SK-N-MC (cell line): ENCODE results near the gene SETD3.

Source experiments
- DNase-seq: peaks from one replicate; pipeline ENCODE4 v3.0.0-alpha.2; 2011; ENCODE audit warnings: low read depth, low spot score
- H3K27ac ChIP-seq: fragments of 200-600 bp; sonication (generic); 2 replicates; pipeline ENCODE4 v1.5.1; 2016; ENCODE audit warnings: mixed run types
- H3K36me3 ChIP-seq: fragments of 200-600 bp; sonication (generic); 2 replicates; pipeline ENCODE4 v1.6.1; 2017; ENCODE audit warnings: antibody characterized with exemption, low read length, mixed read lengths; ENCODE audit not compliant: insufficient read depth
- H3K4me3 ChIP-seq: fragments of 200-600 bp; sonication (generic); 2 replicates; pipeline ENCODE4 v1.5.1; 2016
- H3K9ac ChIP-seq: fragments of 200-600 bp; sonication (generic); 2 replicates; pipeline ENCODE4 v1.8.0; 2017; ENCODE audit warnings: mixed run types, mixed read lengths; ENCODE audit not compliant: insufficient read length
- H3K9me3 ChIP-seq: fragments of 200-600 bp; sonication (generic); 2 replicates; pipeline ENCODE4 v1.6.1; 2017; ENCODE audit warnings: low read depth, mild to moderate bottlenecking, antibody characterized with exemption, low read length, moderate library complexity, mixed read lengths
- EZH2 ChIP-seq: fragments of 200-600 bp; sonication (generic); IDR thresholded peaks from one replicate; pipeline ENCODE4 v1.6.1; 2017; ENCODE audit warnings: antibody characterized with exemption
- FOXP2 ChIP-seq: optimal IDR thresholded peaks from 2 replicates; pipeline ENCODE3; 2011; ENCODE audit warnings: mild to moderate bottlenecking, moderate library complexity; ENCODE audit not compliant: insufficient read depth; ENCODE audit errors: extremely low read length, control extremely low read depth
- POLR2AphosphoS5 ChIP-seq: IDR thresholded peaks from 2 replicates; pipeline ENCODE4 v1.6.1; 2012; ENCODE audit warnings: mild to moderate bottlenecking, low read depth, low read length, borderline replicate concordance

The SETD3 gene

DNA sequence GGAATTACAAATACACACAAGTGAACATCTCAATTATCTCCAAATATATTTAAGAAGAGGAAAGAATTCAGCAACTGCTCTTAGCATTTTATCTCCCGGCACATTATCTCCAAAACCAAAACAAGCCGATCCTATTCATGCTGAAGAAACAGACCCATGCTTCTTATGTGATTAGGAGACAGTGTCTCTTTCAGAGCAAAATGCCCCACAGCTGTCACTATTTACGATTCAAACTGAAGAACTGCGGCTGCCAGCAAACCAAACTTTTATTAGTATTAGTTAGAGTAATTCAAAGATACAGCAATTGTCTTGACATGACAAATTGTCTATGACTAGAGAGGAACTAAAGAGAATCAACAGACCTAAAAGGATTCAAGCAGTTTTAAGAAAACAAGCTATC is 79.4 kb downstream of the SETD3 start:
- no peak for TF ChIP-seq EZH2
- no peak for TF ChIP-seq FOXP2
- no peak for TF ChIP-seq POLR2AphosphoS5
- Histone ChIP-seq H3K27ac (peak overlapping the region; percentile 69), H3K9me3 (no peaks in the 10 kb centered on the region), H3K9ac (peak overlapping the region; percentile 19), H3K36me3 (peaks cover 64% of the 10 kb centered on the region), H3K4me3 (no peak overlapping the region)
- no peak for DNase-seq

- Histone ChIP-seq H3K9ac (no peak overlapping the region), H3K27ac (no peak overlapping the region), H3K9me3 (no peaks in the 10 kb centered on the region), H3K36me3 (peaks cover 34% of the 10 kb centered on the region), H3K4me3 (no peak overlapping the region)
- no peak for DNase-seq
- TF ChIP-seq POLR2AphosphoS5 = no peak
- no peak for TF ChIP-seq FOXP2
- TF ChIP-seq EZH2 = no peak
These were observed 83.0 kb downstream of the SETD3 start for GRCh38 chr14:99397698-99398097.

DNA sequence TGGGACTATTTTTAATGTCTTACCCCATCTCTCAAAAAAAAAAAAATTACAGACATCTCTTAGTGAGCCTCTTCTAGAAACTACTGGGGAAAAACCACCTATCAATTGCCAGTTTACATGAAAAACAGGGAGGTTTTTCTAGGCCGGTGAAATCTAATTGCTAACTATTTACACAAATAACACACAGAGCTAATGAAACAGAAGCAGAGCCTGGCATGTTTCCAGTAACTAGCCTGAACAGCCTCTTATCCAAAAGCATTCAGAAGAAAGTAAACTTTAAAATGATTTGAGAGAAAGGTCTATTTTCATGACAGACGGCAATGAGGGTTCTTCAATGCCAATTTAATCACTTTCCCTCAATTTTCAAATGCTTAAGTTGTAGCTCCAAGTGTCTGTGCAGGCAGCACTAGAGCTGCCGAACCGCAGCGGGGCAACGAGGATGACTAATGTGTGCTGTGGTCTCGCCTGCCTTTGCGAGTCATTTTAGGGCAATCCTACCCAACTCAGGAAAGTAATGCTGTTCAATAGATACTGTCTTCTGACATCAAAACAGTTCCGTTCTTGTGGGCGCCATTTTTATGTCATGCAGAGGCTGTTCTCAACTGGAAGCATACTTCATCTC is 84.6 kb downstream of the SETD3 start:
- DNase-seq = no peak
- peak overlapping the region; percentile 10; the same call in 1 of the 2 replicates for H3K27ac ChIP-seq
- TF ChIP-seq EZH2 (no peak), FOXP2 (no peak), POLR2AphosphoS5 (no peak)
- no peak overlapping the region for H3K9ac ChIP-seq
- H3K36me3 ChIP-seq = peaks cover 34% of the 10 kb centered on the region
- no peaks in the 10 kb centered on the region for H3K9me3 ChIP-seq
- H3K4me3 ChIP-seq = no peak overlapping the region

- Histone ChIP-seq H3K9ac (no peak overlapping the region), H3K27ac (peak overlapping the region; percentile 13; the same call in 1 of the 2 replicates), H3K4me3 (no peak overlapping the region), H3K36me3 (peaks cover 23% of the 10 kb centered on the region), H3K9me3 (no peaks in the 10 kb centered on the region)
- TF ChIP-seq FOXP2 (no peak), EZH2 (no peak), POLR2AphosphoS5 (no peak)
- DNase-seq = no peak
These were observed 86.0 kb downstream of the SETD3 start for GRCh38 chr14:99394602-99395156.

DNA sequence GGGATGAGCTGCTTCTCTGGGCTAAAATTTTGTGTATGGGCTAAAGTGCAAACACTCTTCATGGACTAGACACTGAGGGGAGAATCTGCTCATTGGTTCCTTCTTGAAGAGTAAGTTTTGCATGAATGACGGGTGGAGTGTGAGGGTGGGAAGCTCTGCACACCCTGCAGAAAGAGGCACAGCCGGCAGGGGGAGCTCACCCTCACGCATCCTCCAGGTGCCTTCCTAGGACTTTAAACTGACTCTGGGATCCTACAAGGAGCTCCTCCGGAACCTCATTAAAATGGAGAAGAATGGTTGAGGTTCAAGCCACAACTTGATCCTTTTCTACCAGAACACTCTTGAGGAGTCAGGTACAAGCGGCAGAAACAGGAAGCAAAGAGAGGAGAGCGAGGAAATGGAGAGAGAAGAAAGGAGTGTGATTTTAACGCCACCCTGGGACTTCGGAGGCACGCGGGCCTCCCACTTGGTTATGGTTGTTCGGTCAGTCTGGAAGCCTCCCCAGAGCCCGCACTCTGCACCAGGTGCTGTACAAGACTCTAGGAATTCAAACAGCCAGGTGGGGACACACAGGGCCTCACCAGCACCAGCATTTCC is 87.5 kb downstream of the SETD3 start:
- no peaks in the 10 kb centered on the region for H3K9me3 ChIP-seq
- TF ChIP-seq EZH2 = no peak
- no peak for TF ChIP-seq FOXP2
- TF ChIP-seq POLR2AphosphoS5 = no peak
- DNase-seq = no peak
- H3K4me3 ChIP-seq = no peak overlapping the region
- no peak overlapping the region for H3K9ac ChIP-seq
- H3K27ac ChIP-seq = no peak overlapping the region
- peaks cover 10% of the 10 kb centered on the region for H3K36me3 ChIP-seq

DNA sequence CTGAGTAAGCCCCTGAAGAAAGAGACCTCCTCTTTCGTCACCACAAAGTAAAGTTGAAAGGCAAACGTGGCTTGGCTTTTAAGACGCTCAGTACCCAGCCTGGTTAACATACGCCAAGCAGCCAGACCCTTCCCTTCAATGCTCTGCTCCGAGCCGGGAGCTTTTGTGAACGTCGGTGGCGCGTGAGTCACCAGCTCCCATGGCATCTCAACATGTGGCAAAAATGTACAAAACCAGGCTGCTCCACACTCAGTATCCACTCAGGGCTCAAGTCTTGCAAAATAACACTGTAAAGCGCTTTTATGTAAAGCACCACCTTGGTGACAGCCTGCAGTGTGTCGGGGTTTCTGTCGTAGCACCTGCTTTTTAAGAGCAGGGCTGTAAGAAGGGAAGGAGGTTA is 89.0 kb downstream of the SETD3 start:
- H3K9me3 ChIP-seq = no peaks in the 10 kb centered on the region
- TF ChIP-seq FOXP2 (no peak), EZH2 (no peak), POLR2AphosphoS5 (no peak)
- no peak for DNase-seq
- no peak overlapping the region for H3K9ac ChIP-seq
- H3K27ac ChIP-seq = no peak overlapping the region
- H3K36me3 ChIP-seq = no peaks in the 10 kb centered on the region
- H3K4me3 ChIP-seq = no peak overlapping the region

DNA sequence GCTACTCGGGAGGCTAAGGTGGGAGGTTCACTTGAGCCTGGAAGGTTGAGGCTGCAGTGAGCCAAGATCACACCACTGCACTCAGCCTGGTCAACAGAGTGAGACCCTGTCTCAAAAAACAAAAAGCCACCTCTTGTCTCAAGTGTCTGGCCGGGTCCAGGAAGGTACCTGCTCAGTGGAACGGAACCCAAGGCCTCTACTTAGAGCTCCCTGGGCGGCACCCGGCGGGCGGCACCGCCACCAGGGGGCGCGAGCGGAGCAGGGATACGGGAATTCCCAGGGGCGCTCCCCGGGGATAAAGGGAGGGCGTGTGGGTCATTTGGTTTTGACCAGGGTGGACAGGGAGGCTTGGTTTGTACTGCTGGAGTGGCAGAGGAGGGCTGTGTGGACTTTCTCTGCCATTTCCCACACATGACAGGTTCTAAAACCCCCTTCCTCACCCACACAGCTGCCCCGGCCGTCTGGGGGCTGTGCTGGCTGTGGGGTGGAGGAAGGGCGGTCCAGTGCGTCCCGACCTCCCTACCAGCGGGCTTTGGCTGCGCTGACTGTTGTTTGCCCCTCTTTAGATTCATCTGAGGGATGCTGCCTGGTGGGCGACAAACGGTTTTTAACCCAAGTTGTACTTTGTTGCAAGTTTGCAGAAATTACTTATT is 91.4 kb downstream of the SETD3 start:
- Histone ChIP-seq H3K4me3 (no peak overlapping the region), H3K9ac (no peak overlapping the region), H3K36me3 (no peaks in the 10 kb centered on the region), H3K9me3 (no peaks in the 10 kb centered on the region), H3K27ac (no peak overlapping the region)
- no peak for TF ChIP-seq POLR2AphosphoS5
- no peak for TF ChIP-seq EZH2
- DNase-seq = no peak

DNA sequence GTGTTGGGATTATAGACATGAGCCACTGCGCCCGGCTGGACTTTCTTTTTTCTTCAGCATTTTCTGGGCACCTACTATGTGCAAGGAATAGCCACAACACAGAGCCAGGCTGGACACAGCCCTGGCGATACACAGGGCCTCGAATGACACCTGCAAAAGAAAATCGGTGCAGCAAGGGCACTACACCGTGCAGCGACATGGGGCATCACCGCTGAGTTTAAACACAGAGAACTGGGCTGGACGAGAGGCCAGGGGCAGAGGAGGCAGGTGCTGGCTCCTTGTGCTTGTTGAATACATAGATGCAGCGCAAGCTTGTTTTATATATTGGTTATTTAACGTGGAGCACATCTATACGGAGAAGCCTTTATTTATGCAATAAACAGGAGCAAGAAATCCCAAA is 92.4 kb downstream of the SETD3 start:
- no peaks in the 10 kb centered on the region for H3K9me3 ChIP-seq
- H3K9ac ChIP-seq = no peak overlapping the region
- no peak overlapping the region for H3K4me3 ChIP-seq
- no peak for TF ChIP-seq POLR2AphosphoS5
- no peak for TF ChIP-seq FOXP2
- no peak for TF ChIP-seq EZH2
- no peaks in the 10 kb centered on the region for H3K36me3 ChIP-seq
- no peak overlapping the region for H3K27ac ChIP-seq
- no peak for DNase-seq
